HEK293 (cell line): Measurements from ENCODE around the gene FASTK.

Source experiments
- CTCF ChIA-PET: fragments of 350-600 bp; formaldehyde crosslinking; extraction: SDS; loops from one replicate; lab custom pipeline; 2021; ENCODE audit warnings: antibody characterized with exemption; lab: Yijun Ruan, JAX
- POLR2A ChIA-PET: fragments of 300-600 bp; formaldehyde crosslinking; extraction: SDS; loops from one replicate; lab custom pipeline; 2020; ENCODE audit warnings: antibody characterized with exemption, inconsistent platforms; lab: Yijun Ruan, JAX
- H3K27ac ChIP-seq: fragments of 200-500 bp; sonication (Bioruptor generic); 2 replicates; pipeline ENCODE4 v1.5.1; 2014; ENCODE audit warnings: low read depth, low read length, control low read depth, inconsistent platforms; ENCODE audit errors: extremely low read depth
- H3K36me3 ChIP-seq, 2 experiments: fragments of 200-500 bp in 1 of 2; sonication (Bioruptor generic) in 1 of 2; 1 replicate in 1 of 2; 2 replicates in 1 of 2; pipeline ENCODE4 v1.5.1; 2014 to 2017; ENCODE audit warnings: inconsistent platforms in 2 of 2, low read length in 2 of 2; ENCODE audit not compliant: control insufficient read depth in 2 of 2, insufficient read depth in 1 of 2
- H3K4me1 ChIP-seq: fragments of 200-500 bp; sonication (Bioruptor generic); 2 replicates; pipeline ENCODE4 v1.5.1; 2014; ENCODE audit warnings: mild to moderate bottlenecking, low read length, inconsistent platforms; ENCODE audit not compliant: control insufficient read depth, insufficient read depth
- H3K4me3 ChIP-seq: 2 replicates; pipeline ENCODE4 v1.5.1; 2011; ENCODE audit warnings: low read depth, mild to moderate bottlenecking, control low read depth, low read length, moderate library complexity
- H3K9me3 ChIP-seq: fragments of 200-500 bp; sonication (Bioruptor generic); 2 replicates; pipeline ENCODE4 v1.5.1; 2014; ENCODE audit warnings: low read depth, low read length, inconsistent platforms; ENCODE audit not compliant: control insufficient read depth, insufficient read depth
- EGR2 ChIP-seq: fragments of 450-650 bp; formaldehyde crosslinking; IDR thresholded peaks from 2 replicates; pipeline ENCODE4 v1.5.1; 2016; ENCODE audit warnings: low read depth, missing biosample characterization, missing genetic modification characterization
- KLF7 ChIP-seq: fragments of 450-650 bp; formaldehyde crosslinking; IDR thresholded peaks from 2 replicates; pipeline ENCODE4 v1.5.1; 2016; ENCODE audit warnings: missing biosample characterization, missing genetic modification characterization, borderline replicate concordance
- KLF8 ChIP-seq: fragments of 450-650 bp; formaldehyde crosslinking; IDR thresholded peaks from 2 replicates; pipeline ENCODE4 v1.5.1; 2016; ENCODE audit warnings: missing biosample characterization, missing genetic modification characterization
- SP3 ChIP-seq: fragments of 450-650 bp; formaldehyde crosslinking; IDR thresholded peaks from 2 replicates; pipeline ENCODE4 v1.5.1; 2016; ENCODE audit warnings: missing biosample characterization, missing genetic modification characterization
- SP7 ChIP-seq: fragments of 450-650 bp; formaldehyde crosslinking; IDR thresholded peaks from 2 replicates; pipeline ENCODE4 v1.5.1; 2016; ENCODE audit warnings: missing biosample characterization, missing genetic modification characterization
- ZNF121 ChIP-seq: fragments of 450-650 bp; formaldehyde crosslinking; IDR thresholded peaks from 2 replicates; pipeline ENCODE4 v1.5.1; 2016; ENCODE audit warnings: missing biosample characterization, missing genetic modification characterization
- ZNF19 ChIP-seq: fragments of 450-650 bp; formaldehyde crosslinking; IDR thresholded peaks from 2 replicates; pipeline ENCODE4; 2016; ENCODE audit warnings: missing biosample characterization, missing genetic modification characterization, low read depth
- ZNF2 ChIP-seq: fragments of 450-650 bp; formaldehyde crosslinking; IDR thresholded peaks from 2 replicates; pipeline ENCODE4 v1.5.1; 2016; ENCODE audit warnings: missing biosample characterization, missing genetic modification characterization
- ZNF335 ChIP-seq: fragments of 450-650 bp; formaldehyde crosslinking; conservative IDR thresholded peaks from 2 replicates; pipeline ENCODE4 v1.5.1; 2016; ENCODE audit warnings: missing biosample characterization, missing genetic modification characterization
- ZNF394 ChIP-seq: fragments of 450-650 bp; formaldehyde crosslinking; IDR thresholded peaks from 2 replicates; pipeline ENCODE4 v1.5.1; 2016; ENCODE audit warnings: missing biosample characterization, missing genetic modification characterization, mild to moderate bottlenecking, moderate library complexity, borderline replicate concordance
- ZNF571 ChIP-seq: fragments of 450-650 bp; formaldehyde crosslinking; IDR thresholded peaks from 2 replicates; pipeline ENCODE4 v1.5.0; 2017; ENCODE audit warnings: missing biosample characterization, missing genetic modification characterization
- ZNF600 ChIP-seq: fragments of 450-650 bp; formaldehyde crosslinking; IDR thresholded peaks from 2 replicates; pipeline ENCODE4 v1.5.1; 2016; ENCODE audit warnings: missing biosample characterization, missing genetic modification characterization
- ZNF768 ChIP-seq: fragments of 450-650 bp; formaldehyde crosslinking; IDR thresholded peaks from 2 replicates; pipeline ENCODE4 v1.5.1; 2018; ENCODE audit warnings: missing biosample characterization, mild to moderate bottlenecking, missing genetic modification characterization
- TF ChIP-seq, protein P1 (sequence below): fragments of 450-650 bp; formaldehyde crosslinking; IDR thresholded peaks from 2 replicates; pipeline ENCODE4 v1.5.1; 2016; ENCODE audit warnings: missing biosample characterization, missing genetic modification characterization, borderline replicate concordance
- TF ChIP-seq, protein P2 (sequence below): fragments of 450-650 bp; formaldehyde crosslinking; IDR thresholded peaks from 2 replicates; pipeline ENCODE4 v1.5.1; 2016; ENCODE audit warnings: missing biosample characterization, missing genetic modification characterization
- TF ChIP-seq, protein P3 (sequence below): fragments of 450-650 bp; formaldehyde crosslinking; IDR thresholded peaks from 2 replicates; pipeline ENCODE4 v1.5.1; 2016; ENCODE audit warnings: missing biosample characterization, missing genetic modification characterization
- TF ChIP-seq, protein P4 (sequence below): fragments of 450-650 bp; formaldehyde crosslinking; IDR thresholded peaks from 2 replicates; pipeline ENCODE4 v1.5.1; 2016; ENCODE audit warnings: missing biosample characterization, missing genetic modification characterization
- TF ChIP-seq, protein P5 (sequence below): fragments of 450-650 bp; formaldehyde crosslinking; IDR thresholded peaks from 2 replicates; pipeline ENCODE4 v1.5.1; 2016; ENCODE audit warnings: missing biosample characterization, missing genetic modification characterization, low read depth
- TF ChIP-seq, protein P6 (sequence below): fragments of 450-650 bp; formaldehyde crosslinking; IDR thresholded peaks from 2 replicates; pipeline ENCODE4 v1.5.1; 2017; ENCODE audit warnings: missing biosample characterization, mild to moderate bottlenecking, missing genetic modification characterization, moderate library complexity

Gene FASTK

DNA sequence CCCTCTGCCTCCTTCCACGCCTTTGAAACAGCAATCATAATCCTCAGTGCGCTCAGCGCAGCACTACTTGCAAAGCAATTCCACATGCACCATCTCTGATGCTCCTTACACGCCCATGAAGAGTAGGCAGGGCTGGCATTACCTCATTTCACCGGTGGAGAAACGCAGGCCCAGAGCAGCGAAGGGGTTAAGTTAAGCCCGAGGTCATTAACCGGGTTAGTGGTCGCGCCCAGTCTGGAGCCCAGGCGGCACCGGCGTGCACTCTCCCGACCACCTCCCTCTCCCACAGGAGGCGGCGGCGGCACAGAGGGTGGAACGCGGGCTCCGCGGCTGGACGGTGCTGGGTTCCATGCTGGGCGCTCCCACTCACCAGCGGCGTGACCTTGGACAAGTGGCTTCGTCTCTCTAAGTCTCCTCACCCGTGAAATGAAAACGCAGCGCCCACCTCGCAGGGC is 515 bp downstream of the FASTK start:
- POLR2A ChIA-PET = interaction anchor here (0.6 to 4.8 kb wide), 16 partner anchors 8 to 147 kb away, joined by 3 to 22 read pairs (median 6); partner anchors contain the start of genes ABCB8, ABCF2 and CDK5
- CTCF ChIA-PET = interaction anchor here (0.6 to 1.6 kb wide), 2 partner anchors 17 to 31 kb away, joined by 3 to 8 read pairs; no protein-coding TSS in a partner anchor
- peak overlapping the region; percentile 75 for H3K27ac ChIP-seq
- H3K4me3 ChIP-seq = peak overlapping the region; percentile 89
- H3K9me3 ChIP-seq = no peaks in the 10 kb centered on the region
- peaks cover 7% of the 10 kb centered on the region; the same call in 1 of the 2 replicates for H3K4me1 ChIP-seq
- H3K36me3 ChIP-seq = peaks cover 0 to 44% of the 10 kb centered on the region in 2 experiments; a peak in 1 of 3 replicates
- TF ChIP-seq SP3 (peak; percentile 56; the same call in 1 of the 2 replicates), KLF7 (tag by site-specific recombination) (peak; percentile 73), KLF8 (tag by site-specific recombination) (peak; percentile 28), ZNF768 (tag by site-specific recombination) (peak; percentile 9; the same call in 1 of the 2 replicates), ZNF2 (tag by site-specific recombination) (peak; percentile 50; the same call in 1 of the 2 replicates), ZNF571 (tag by site-specific recombination) (no peak), ZNF394 (tag by site-specific recombination) (peak; percentile 38; the same call in 1 of the 2 replicates), ZNF335 (peak; percentile 53), EGR2 (tag by site-specific recombination) (peak; percentile 50; the same call in 1 of the 2 replicates), ZNF121 (0 out of 2 replicates have a peak, but pooled peaks have one; percentile 16), ZNF600 (tag by site-specific recombination) (peak; percentile 76), SP7 (no peak), ZNF19 (tag by site-specific recombination) (no peak)
- TF ChIP-seq, protein P1, sequence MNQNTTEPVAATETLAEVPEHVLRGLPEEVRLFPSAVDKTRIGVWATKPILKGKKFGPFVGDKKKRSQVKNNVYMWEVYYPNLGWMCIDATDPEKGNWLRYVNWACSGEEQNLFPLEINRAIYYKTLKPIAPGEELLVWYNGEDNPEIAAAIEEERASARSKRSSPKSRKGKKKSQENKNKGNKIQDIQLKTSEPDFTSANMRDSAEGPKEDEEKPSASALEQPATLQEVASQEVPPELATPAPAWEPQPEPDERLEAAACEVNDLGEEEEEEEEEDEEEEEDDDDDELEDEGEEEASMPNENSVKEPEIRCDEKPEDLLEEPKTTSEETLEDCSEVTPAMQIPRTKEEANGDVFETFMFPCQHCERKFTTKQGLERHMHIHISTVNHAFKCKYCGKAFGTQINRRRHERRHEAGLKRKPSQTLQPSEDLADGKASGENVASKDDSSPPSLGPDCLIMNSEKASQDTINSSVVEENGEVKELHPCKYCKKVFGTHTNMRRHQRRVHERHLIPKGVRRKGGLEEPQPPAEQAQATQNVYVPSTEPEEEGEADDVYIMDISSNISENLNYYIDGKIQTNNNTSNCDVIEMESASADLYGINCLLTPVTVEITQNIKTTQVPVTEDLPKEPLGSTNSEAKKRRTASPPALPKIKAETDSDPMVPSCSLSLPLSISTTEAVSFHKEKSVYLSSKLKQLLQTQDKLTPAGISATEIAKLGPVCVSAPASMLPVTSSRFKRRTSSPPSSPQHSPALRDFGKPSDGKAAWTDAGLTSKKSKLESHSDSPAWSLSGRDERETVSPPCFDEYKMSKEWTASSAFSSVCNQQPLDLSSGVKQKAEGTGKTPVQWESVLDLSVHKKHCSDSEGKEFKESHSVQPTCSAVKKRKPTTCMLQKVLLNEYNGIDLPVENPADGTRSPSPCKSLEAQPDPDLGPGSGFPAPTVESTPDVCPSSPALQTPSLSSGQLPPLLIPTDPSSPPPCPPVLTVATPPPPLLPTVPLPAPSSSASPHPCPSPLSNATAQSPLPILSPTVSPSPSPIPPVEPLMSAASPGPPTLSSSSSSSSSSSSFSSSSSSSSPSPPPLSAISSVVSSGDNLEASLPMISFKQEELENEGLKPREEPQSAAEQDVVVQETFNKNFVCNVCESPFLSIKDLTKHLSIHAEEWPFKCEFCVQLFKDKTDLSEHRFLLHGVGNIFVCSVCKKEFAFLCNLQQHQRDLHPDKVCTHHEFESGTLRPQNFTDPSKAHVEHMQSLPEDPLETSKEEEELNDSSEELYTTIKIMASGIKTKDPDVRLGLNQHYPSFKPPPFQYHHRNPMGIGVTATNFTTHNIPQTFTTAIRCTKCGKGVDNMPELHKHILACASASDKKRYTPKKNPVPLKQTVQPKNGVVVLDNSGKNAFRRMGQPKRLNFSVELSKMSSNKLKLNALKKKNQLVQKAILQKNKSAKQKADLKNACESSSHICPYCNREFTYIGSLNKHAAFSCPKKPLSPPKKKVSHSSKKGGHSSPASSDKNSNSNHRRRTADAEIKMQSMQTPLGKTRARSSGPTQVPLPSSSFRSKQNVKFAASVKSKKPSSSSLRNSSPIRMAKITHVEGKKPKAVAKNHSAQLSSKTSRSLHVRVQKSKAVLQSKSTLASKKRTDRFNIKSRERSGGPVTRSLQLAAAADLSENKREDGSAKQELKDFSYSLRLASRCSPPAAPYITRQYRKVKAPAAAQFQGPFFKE (tag by site-specific recombination) = 0 out of 2 replicates have a peak, but pooled peaks have one; percentile 38
- TF ChIP-seq, protein P2, sequence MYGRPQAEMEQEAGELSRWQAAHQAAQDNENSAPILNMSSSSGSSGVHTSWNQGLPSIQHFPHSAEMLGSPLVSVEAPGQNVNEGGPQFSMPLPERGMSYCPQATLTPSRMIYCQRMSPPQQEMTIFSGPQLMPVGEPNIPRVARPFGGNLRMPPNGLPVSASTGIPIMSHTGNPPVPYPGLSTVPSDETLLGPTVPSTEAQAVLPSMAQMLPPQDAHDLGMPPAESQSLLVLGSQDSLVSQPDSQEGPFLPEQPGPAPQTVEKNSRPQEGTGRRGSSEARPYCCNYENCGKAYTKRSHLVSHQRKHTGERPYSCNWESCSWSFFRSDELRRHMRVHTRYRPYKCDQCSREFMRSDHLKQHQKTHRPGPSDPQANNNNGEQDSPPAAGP = peak; percentile 98
- TF ChIP-seq, protein P3, sequence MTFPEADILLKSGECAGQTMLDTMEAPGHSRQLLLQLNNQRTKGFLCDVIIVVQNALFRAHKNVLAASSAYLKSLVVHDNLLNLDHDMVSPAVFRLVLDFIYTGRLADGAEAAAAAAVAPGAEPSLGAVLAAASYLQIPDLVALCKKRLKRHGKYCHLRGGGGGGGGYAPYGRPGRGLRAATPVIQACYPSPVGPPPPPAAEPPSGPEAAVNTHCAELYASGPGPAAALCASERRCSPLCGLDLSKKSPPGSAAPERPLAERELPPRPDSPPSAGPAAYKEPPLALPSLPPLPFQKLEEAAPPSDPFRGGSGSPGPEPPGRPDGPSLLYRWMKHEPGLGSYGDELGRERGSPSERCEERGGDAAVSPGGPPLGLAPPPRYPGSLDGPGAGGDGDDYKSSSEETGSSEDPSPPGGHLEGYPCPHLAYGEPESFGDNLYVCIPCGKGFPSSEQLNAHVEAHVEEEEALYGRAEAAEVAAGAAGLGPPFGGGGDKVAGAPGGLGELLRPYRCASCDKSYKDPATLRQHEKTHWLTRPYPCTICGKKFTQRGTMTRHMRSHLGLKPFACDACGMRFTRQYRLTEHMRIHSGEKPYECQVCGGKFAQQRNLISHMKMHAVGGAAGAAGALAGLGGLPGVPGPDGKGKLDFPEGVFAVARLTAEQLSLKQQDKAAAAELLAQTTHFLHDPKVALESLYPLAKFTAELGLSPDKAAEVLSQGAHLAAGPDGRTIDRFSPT = peak; percentile 79
- TF ChIP-seq, protein P4, sequence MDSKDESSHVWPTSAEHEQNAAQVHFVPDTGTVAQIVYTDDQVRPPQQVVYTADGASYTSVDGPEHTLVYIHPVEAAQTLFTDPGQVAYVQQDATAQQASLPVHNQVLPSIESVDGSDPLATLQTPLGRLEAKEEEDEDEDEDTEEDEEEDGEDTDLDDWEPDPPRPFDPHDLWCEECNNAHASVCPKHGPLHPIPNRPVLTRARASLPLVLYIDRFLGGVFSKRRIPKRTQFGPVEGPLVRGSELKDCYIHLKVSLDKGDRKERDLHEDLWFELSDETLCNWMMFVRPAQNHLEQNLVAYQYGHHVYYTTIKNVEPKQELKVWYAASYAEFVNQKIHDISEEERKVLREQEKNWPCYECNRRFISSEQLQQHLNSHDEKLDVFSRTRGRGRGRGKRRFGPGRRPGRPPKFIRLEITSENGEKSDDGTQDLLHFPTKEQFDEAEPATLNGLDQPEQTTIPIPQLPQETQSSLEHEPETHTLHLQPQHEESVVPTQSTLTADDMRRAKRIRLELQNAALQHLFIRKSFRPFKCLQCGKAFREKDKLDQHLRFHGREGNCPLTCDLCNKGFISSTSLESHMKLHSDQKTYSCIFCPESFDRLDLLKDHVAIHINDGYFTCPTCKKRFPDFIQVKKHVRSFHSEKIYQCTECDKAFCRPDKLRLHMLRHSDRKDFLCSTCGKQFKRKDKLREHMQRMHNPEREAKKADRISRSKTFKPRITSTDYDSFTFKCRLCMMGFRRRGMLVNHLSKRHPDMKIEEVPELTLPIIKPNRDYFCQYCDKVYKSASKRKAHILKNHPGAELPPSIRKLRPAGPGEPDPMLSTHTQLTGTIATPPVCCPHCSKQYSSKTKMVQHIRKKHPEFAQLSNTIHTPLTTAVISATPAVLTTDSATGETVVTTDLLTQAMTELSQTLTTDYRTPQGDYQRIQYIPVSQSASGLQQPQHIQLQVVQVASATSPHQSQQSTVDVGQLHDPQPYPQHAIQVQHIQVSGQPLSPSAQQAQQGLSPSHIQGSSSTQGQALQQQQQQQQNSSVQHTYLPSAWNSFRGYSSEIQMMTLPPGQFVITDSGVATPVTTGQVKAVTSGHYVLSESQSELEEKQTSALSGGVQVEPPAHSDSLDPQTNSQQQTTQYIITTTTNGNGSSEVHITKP (tag by site-specific recombination) = 0 out of 2 replicates have a peak, but pooled peaks have one; percentile 60
- TF ChIP-seq, protein P5, sequence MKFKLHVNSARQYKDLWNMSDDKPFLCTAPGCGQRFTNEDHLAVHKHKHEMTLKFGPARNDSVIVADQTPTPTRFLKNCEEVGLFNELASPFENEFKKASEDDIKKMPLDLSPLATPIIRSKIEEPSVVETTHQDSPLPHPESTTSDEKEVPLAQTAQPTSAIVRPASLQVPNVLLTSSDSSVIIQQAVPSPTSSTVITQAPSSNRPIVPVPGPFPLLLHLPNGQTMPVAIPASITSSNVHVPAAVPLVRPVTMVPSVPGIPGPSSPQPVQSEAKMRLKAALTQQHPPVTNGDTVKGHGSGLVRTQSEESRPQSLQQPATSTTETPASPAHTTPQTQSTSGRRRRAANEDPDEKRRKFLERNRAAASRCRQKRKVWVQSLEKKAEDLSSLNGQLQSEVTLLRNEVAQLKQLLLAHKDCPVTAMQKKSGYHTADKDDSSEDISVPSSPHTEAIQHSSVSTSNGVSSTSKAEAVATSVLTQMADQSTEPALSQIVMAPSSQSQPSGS (tag by site-specific recombination) = peak; percentile 76
- TF ChIP-seq, protein P6, sequence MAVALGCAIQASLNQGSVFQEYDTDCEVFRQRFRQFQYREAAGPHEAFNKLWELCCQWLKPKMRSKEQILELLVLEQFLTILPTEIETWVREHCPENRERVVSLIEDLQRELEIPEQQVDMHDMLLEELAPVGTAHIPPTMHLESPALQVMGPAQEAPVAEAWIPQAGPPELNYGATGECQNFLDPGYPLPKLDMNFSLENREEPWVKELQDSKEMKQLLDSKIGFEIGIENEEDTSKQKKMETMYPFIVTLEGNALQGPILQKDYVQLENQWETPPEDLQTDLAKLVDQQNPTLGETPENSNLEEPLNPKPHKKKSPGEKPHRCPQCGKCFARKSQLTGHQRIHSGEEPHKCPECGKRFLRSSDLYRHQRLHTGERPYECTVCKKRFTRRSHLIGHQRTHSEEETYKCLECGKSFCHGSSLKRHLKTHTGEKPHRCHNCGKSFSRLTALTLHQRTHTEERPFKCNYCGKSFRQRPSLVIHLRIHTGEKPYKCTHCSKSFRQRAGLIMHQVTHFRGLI (tag by site-specific recombination) = peak; percentile 84; the same call in 1 of the 2 replicates
